ENCODE results near the gene IFNAR1.

IFNAR1 gene

DNA sequence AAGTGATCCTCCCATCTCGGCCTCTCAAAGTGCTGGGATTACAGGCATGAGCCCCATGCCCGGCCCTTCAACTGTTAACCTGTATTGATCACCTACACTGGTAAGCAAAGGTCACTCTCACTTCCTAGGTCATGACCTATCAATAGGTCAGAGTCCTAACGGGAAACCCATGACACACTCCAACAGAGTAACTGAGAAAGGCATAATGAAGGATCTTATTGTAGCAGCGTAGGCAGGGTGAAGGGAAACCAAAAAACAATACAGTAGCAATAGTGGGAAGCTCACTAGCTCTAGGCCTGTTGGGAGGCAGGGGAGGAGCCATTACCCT, 19.5 kb upstream of the IFNAR1 start:
- Histone ChIP-seq H3F3A (ENCODE audit: insufficient read depth, low read length) (peaks cover 30% of the 10 kb centered on the region), H4K20me1 (ENCODE audit: insufficient read depth, low read length) (no peaks in the 10 kb centered on the region), H3K4me2 (ENCODE audit: low read depth, low read length) (no peak overlapping the region), H3K4me1 (ENCODE audit: low read length) (peaks cover 50% of the 10 kb centered on the region), H3K27me3 (replicated peaks; ENCODE audit: insufficient read depth, low read length) (no peaks in the 10 kb centered on the region), H3K9me3 (replicated peaks; ENCODE audit: insufficient read depth, low read length) (no peaks in the 10 kb centered on the region), H2AFZ (ENCODE audit: low read length) (no peak overlapping the region), H3K4me3 (ENCODE audit: low read length) (no peak overlapping the region), H3K27ac (ENCODE audit: low read length) (no peak overlapping the region), H3K9ac (ENCODE audit: low read length) (no peak overlapping the region), H3K79me2 (ENCODE audit: low read length) (no peaks in the 10 kb centered on the region), H3K36me3 (replicated peaks; ENCODE audit: insufficient read depth, low read length) (no peaks in the 10 kb centered on the region), H3K9me2 (replicated peaks; ENCODE audit: insufficient read depth, low read length) (no peaks in the 10 kb centered on the region)
- no peak for DNase-seq
- TF ChIP-seq EZH2 (optimal IDR thresholded peaks at IDR 0.05; ENCODE audit: low read depth, low read length) (no peak), EZH2phosphoT487 (IDR thresholded peaks at IDR 0.05; ENCODE audit: low read length) (no peak)
- TF ChIP-seq, protein P1, sequence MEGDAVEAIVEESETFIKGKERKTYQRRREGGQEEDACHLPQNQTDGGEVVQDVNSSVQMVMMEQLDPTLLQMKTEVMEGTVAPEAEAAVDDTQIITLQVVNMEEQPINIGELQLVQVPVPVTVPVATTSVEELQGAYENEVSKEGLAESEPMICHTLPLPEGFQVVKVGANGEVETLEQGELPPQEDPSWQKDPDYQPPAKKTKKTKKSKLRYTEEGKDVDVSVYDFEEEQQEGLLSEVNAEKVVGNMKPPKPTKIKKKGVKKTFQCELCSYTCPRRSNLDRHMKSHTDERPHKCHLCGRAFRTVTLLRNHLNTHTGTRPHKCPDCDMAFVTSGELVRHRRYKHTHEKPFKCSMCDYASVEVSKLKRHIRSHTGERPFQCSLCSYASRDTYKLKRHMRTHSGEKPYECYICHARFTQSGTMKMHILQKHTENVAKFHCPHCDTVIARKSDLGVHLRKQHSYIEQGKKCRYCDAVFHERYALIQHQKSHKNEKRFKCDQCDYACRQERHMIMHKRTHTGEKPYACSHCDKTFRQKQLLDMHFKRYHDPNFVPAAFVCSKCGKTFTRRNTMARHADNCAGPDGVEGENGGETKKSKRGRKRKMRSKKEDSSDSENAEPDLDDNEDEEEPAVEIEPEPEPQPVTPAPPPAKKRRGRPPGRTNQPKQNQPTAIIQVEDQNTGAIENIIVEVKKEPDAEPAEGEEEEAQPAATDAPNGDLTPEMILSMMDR (IDR thresholded peaks at IDR 0.05; ENCODE audit: low read length): no peak

DNA sequence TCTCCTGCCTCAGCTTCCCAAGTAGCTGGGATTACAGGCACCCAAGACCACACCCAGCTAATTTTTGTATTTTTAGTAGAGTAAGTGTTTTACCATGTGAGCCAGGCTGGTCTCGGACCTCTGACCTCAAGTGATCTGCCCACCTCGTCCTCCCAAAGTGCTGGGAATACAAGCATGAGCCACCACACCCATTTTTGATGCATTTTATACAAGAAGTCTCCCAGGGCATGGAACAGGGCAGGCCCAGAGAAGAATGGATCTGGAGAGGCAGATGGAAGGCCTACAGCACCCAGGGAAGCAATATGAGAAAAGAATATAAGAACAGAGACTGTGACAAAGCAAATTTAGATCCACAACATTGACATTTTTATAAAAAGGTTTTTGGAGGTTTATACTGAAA, 18.8 kb upstream of the IFNAR1 start:
- H3K9me2 ChIP-seq (replicated peaks; ENCODE audit: insufficient read depth, low read length): no peaks in the 10 kb centered on the region
- H3K4me3 ChIP-seq (ENCODE audit: low read length): no peak overlapping the region
- H3K9ac ChIP-seq (ENCODE audit: low read length): no peak overlapping the region
- H3K36me3 ChIP-seq (replicated peaks; ENCODE audit: insufficient read depth, low read length): no peaks in the 10 kb centered on the region
- no peaks in the 10 kb centered on the region for H3K79me2 ChIP-seq (ENCODE audit: low read length)
- no peak for DNase-seq
- H2AFZ ChIP-seq (ENCODE audit: low read length): no peak overlapping the region
- H4K20me1 ChIP-seq (ENCODE audit: insufficient read depth, low read length): no peaks in the 10 kb centered on the region
- H3K27ac ChIP-seq (ENCODE audit: low read length): no peak overlapping the region
- TF ChIP-seq, protein P1 (IDR thresholded peaks at IDR 0.05; ENCODE audit: low read length): no peak
- TF ChIP-seq EZH2 (optimal IDR thresholded peaks at IDR 0.05; ENCODE audit: low read depth, low read length) (no peak), EZH2phosphoT487 (IDR thresholded peaks at IDR 0.05; ENCODE audit: low read length) (no peak)
- H3K27me3 ChIP-seq (replicated peaks; ENCODE audit: insufficient read depth, low read length): no peaks in the 10 kb centered on the region
- H3F3A ChIP-seq (ENCODE audit: insufficient read depth, low read length): peaks cover 32% of the 10 kb centered on the region
- H3K4me2 ChIP-seq (ENCODE audit: low read depth, low read length): no peak overlapping the region
- peaks cover 49% of the 10 kb centered on the region for H3K4me1 ChIP-seq (ENCODE audit: low read length)
- H3K9me3 ChIP-seq (replicated peaks; ENCODE audit: insufficient read depth, low read length): no peaks in the 10 kb centered on the region

DNA sequence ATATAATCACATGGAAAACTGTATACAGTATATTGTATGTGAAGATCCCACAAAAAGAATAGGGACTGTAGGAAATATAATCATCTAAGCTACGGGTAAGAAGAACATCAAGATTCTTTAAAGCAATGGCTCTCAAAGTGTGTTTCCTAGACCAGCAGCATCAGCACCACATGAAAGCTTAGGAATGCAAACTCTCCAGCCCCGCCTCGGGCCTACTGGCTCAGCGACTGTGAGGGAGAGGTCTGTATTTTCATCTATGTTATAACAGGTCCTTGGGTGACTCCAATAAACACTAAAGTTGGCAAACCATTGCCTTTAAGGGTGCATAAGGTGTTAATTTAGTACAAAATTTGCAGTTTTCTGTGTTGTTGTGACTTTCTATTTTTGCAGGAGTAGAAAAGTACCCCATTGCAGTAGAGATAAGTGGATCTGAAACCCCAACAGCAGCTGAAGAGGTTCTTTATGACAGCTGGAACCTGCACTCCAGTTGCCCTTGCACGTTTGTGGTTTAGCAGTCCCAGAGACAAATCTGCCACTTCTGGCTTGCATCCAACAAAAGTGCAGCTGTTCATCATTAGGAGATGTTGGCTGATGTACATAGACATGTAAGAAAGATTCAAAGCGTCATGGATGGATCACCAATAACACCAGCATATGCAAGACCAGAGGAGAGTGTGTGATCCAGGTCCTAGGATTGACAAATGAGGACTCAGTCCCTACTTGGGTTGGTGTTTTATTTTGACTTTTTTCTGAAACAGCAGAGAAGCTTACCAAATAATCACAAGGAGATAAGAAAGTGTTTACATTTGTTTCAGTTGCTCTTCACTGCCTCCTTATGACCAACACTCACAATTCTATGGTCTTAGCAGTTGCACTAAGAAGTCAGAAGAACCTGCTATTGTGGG, 15.9 kb upstream of the IFNAR1 start:
- Histone ChIP-seq H3K9me2 (replicated peaks; ENCODE audit: insufficient read depth, low read length) (no peaks in the 10 kb centered on the region), H3K9me3 (replicated peaks; ENCODE audit: insufficient read depth, low read length) (no peaks in the 10 kb centered on the region), H3K36me3 (replicated peaks; ENCODE audit: insufficient read depth, low read length) (no peaks in the 10 kb centered on the region), H3K27ac (ENCODE audit: low read length) (peak overlapping the region; percentile 73), H3K27me3 (replicated peaks; ENCODE audit: insufficient read depth, low read length) (no peaks in the 10 kb centered on the region), H3K4me1 (ENCODE audit: low read length) (peaks cover 61% of the 10 kb centered on the region), H4K20me1 (ENCODE audit: insufficient read depth, low read length) (no peaks in the 10 kb centered on the region), H3K9ac (ENCODE audit: low read length) (peak overlapping the region; percentile 3; the same call in 1 of the 2 replicates), H2AFZ (ENCODE audit: low read length) (peak overlapping the region; percentile 14), H3K79me2 (ENCODE audit: low read length) (no peaks in the 10 kb centered on the region), H3K4me2 (ENCODE audit: low read depth, low read length) (peak overlapping the region; percentile 58), H3F3A (ENCODE audit: insufficient read depth, low read length) (peaks cover 37% of the 10 kb centered on the region), H3K4me3 (ENCODE audit: low read length) (peak overlapping the region; percentile 9; the same call in 1 of the 2 replicates)
- no peak for TF ChIP-seq EZH2phosphoT487 (IDR thresholded peaks at IDR 0.05; ENCODE audit: low read length)
- TF ChIP-seq, protein P1 (IDR thresholded peaks at IDR 0.05; ENCODE audit: low read length): peak; percentile 61
- DNase-seq: peak; percentile 99
